DMS153 (cell line): ENCODE data around the gene BAHCC1.

Experiments used
- DNase-seq: peaks from one replicate; lab custom pipeline; 2025; lab: John Stamatoyannopoulos, UW

BAHCC1 gene

DNA sequence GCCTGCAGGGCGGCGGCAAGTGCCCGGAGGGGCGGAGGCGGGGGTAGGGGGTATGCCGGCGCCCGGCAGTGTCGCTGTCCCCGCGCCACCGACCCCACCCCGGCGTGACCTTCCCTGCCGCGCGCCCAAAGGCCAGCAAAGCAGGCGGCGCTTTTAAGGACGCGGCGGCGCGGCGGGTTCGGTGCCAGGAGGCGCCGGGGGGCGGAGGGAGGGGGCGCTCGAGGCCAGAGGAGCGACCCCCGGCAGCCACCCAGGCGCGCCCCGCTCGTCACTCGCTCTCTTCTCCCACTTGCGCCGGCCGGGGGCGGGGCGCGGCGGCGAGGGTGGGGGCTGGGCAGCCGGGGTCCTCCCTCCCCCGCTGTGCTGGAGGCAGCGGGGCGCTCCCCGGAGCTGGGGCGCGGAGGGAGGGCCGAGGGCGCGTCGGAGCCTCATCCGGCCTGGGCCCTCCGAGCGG lies 8.6 kb upstream of the BAHCC1 start:
- no peak for DNase-seq

DNA sequence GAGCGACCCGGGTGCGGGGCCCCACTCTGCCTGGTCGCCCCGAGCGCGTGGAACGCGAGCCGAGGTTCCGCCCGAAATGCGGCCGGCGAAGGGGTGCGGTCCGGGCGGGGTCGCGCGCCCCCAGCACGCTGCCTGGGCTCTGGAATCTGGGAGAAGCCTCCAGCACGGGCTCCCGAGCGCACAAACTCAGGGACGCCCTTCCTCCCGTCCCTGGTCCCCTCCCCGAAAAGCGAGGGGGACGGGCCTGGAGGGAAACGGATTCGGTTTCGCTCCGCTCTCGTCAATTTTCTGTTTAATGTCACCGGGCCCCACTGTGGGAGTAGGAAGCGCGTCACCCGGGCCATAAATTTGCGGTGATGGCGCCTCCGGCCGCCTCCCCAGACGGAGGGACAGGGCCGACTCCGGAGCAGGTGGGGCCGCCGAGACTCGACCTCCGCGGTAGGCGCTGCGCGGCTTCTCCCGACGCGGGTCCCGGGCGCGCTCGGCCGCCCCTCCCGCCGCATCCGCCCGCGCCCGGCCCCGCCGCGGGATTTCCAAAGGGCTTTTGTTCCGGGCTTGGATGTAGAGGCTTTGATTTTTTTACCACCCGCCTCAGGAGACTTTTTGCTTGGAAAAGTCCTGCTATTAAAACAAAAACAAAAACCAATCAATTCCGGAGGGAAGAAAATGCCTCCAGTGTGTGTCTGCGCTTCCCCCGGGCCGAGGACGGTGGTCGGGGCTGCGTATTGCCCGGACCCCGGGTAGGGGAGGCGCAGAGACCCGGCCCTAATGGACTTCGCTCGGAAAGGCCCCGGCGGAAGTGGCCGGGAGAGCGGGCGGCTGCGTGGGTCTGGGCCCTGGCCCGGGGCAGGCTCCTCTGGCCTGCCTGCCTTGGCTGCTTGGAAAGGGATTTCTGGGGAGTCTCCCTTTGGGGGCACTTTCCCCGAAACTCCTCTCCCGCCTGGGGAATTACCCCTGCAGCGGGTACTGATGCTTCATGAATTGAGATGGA lies 7.9 kb upstream of the BAHCC1 start:
- DNase-seq: no peak

DNA sequence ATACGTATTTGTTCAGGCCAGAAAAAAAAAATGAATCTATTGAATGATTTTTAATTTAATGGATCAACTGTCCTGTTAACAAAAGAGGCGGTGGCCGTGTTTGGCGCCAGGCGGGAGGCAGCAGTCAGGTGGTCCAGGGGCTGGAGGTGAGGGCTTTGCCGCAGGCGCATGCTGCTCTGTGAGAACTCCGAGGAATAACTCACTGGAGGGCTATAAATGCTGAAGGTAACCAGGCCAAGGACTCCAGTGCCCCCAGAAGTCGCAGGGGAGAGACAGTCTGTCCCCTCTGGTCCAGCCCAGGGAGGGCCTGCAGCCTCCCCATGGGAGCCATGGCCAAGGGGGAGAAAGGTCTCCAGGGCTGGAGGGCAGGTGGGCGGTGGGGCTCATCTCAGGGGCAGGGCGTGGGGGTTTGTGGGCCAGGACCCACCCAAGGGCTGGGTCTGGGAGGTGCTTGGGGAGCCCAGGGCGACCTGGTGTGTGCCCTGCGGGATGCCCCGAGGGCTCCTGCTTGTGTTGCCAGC lies 7.1 kb upstream of the BAHCC1 start:
- DNase-seq: no peak

DNA sequence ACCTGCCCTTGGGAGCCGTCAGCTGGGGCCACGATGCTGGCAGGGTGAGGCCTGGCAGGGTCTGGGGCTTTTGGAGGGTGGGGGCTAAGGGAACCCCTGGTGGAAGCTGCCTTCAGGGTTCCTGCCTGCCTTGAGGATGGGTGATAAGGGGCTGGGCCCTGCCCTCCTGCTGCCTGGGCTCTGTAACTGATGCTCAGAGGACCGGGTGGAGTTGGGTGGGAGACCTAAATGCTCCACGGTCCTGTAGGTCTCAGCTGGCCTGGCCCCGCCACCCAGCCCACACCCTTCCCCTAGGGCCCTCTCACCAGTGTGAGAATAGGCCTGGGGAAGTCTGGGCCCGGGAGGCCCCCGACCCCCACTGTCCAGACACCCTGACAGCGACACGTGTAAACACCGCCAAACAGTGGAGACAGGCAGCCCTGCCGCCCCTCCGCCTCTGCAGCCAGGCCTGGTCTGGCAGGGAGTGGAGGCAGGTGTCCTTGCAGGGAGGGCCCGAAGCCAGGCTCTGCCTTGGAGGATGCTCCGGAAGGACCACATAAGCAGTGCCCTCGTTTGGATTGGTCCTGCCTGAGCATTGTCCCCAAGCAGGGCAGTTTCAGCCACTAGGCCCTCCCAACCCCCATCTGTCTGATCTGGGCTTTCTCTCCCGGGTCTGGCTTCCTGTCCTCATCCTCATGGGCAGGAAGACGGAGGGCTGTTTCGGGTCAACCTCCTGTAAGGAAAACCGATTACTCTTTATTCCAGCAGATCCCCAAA lies 6.5 kb upstream of the BAHCC1 start:
- peak; percentile 66 for DNase-seq

GRCh38 chr17:81389585-81389984 lies 5.7 kb upstream of the BAHCC1 start:
- DNase-seq: no peak

DNA sequence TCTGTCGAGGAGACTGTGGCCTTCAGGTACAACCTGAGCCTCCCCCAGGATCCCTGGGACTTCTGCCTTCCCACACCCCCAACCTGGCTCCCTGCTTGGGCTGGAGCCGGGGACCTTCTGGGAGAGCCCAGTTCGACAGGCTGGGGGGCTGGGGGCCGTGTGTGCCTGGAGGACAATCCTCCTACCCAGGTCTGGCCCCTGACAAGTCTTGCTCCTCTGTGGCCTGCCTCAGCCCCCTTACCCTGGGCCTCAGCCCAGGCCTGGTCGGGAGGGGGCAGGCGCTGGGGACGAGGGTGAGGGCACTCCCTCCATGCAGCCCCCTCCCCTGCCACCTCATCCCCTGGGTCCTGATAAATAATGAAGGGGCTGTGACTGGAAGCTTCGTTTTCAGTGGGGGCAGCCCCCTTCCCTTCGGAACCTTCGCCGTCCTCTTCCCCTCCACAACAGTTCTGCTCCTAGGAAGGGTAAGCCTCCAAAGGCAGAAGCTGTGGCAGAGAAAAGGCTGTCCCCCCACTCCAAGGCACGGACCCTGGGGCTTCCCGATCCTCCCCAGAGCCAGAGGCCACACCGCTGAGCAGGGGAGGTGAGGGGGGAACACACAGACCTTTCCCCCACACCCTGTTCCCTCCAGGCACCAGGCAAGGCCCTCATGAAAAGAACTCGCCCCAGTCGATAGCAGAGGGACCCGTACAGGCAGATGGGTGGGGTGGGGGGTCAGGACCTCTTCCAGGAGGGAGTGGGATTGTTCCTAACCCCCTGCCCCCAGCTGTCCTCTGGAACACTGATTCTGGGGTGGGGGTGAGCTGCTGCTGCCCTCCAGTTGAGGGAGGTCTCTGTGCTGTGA lies 5.0 kb upstream of the BAHCC1 start:
- DNase-seq: no peak

DNA sequence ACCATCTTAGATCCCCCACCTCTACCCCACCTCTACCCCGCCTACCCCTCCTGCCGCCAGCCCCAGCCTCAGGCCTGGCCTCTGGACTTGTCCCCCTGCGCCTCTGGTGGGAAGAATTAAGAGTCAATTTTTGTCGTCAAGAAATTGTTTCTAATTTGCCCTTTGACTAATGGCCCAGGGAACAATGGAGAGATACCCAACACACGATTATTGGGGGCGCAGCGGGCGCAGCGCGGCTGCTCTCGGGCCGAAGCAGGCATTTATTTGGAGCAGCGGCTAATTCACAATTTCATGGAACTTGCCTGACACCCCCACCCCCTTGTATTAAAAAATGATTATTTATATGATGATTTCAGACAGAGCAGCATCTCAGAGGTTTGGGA lies 4.4 kb upstream of the BAHCC1 start:
- no peak for DNase-seq

GRCh38 chr17:81391293-81391935 lies 3.8 kb upstream of the BAHCC1 start:
- DNase-seq: peak; percentile 30

DNA sequence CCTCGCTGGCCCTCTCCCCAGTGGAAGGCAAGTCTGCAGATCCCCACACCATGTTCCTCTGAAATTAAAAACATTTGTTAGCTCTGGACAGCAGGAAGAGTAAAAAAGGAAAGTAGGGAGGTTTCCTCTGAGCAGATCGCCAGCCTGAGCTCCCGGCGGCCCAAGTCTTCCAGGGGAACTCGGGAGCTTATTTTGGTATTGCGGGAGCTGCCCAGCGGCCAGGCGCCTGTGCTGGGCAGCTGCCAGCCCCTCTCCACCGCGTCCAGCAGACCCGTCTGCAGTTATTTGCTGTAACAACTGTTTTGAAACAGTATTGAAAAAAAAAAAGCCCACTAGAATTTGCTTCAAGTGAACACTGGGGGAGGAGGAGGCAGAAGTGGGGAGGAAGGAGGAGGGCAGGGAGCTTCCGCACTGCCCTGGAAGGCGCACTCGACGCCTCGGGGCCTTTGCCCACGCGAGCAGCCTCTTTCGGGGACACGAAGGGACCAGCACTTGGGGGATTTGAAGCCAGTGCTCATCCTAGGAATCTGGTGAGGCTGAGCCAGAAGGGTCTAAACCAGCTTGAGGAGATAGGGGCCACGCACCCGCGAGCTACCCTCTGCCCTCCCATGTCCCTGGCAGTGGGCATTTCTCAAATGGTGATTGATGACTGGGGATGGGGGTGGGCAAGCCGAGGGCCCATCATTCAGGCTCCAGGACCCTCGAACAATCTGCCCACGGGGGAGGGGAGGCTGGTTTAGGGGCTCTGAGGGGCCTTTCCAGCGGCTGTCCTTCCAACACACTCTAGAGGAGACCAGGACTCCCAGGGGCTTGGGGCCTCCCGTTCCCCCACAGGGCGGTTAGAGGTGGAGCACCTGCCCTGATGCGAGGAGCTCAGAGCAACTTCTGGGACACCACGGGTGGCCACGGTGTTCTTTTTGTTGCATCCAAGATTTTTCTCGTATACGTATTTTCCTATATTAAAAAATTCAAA lies 3.0 kb upstream of the BAHCC1 start:
- no peak for DNase-seq

DNA sequence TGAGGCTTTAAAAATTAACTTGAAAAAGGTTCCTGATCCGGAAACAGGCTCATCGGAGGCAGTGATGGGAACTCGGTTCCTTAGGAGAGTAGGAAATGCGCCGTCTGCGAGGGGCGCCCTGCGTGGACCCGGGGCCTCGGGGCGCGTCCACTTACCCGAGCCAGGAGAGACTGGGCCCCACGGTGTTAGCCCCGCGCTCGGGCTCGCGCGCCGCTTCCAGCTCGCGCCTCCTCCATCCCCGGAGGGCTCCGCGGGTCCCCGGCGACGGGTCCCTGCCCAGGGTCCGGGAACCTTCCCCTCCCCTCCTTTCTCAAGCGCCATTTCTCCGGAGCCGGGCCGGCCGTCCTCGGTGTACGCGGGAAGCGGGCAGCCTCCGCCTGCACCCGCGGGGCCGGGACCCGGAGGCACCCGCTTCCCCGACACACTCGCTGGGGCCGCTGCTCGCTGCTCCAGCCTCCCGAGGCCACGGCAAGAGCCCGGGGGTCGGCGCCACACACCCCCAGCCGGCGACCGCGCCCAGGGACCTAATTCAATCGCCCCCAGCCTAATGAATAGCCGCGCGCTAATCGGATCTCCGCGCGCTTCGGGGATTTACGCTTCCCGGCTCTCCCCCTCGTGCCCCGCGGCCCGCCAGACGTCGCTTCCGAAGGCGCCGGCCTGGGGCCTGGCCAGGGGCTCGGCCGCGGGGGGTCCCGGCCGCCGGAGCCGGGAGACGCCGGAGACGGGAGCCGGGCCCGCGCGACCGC lies 2.2 kb upstream of the BAHCC1 start:
- DNase-seq: no peak

DNA sequence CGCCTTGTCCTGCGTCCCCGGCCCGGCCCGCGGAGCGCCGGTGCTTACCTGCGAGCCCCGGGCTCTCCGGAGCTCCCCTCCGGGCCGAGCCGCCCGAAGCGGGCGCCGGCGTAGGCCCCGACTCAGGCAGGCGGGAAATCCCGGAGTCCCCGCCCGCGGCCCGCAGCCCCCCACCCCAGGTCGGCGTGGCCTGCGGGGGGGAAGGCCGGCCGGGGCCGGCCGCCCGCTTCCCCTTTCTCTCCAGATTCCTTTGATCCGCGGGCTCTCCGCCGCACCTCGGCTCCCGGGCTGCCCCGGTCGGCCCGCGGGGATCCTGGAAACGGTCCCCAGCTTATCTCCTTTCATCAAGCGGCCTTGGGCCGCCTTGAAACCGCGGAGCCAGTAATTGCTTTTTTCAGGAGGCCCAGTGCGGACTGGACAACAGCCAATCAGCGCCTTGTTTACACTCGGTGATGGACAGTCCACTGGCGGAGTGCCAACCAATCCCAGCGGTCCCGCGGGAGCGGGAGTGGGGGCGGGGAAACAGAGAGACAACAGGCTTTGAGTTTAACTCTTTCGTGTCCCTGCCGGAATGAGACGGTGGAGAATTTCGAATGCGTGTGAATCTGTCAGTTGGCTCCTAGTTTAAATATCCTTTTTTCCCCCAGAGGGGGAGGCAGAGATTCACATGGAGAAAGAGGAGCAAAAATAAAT lies 1.4 kb upstream of the BAHCC1 start:
- peak; percentile 99 for DNase-seq

DNA sequence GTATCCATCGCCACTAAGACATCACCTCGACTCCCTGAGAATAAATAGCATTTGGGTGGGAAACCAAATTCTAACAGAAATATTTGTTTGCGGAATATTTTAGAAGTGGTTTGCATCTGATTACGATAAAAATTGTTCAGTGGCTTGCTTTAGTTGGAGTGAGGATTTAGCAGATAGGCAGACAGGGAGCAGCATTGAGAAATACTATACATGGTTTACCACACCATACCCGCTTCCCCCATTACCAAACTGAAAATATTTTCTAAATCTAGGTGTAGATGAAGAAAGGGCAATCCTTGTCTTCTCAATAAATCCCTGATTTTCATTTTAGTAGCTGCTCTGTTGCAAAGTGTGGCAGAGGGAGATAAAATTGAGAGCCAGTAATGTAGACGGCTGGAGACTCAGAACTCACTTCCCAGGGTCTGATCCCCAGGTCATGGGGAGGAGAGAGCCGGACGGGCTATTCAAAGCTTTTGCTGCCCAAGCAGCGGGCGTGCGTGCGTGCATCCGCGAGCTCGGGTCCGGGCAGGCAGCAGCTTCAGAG lies 808 bp upstream of the BAHCC1 start:
- DNase-seq: no peak

DNA sequence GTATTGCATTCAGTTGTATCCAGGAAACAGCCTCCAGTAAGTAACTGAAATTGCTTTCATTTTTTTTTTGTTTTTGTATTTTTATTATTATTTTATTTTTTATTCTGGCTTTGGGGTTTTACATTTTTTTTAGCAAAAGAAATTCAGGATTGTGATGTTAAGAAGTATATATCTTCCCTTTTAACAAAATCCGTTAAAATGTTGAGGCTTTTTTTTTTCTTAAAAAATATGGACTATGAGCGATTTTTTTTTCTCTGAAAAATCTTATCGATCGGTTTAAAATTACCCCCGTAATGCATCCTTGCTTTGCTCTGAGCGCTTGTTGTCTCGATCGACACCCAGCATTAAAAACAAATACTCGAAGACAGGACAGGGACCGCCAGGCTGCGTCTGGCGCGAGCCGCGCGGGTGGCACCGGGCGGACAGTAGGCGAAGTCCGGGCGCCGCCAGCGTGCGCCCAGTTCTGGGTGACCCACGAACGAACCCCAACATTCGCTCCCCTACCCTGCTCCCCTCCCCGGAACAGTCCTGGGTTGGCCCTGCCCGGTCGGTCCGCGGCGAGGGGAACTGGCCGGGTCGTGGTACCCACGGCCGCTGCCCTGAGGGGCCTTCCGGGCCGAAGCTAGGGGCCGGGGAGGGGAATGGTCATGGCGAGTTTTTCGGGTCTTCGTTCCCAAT lies 482 bp downstream of the BAHCC1 start:
- DNase-seq: no peak

DNA sequence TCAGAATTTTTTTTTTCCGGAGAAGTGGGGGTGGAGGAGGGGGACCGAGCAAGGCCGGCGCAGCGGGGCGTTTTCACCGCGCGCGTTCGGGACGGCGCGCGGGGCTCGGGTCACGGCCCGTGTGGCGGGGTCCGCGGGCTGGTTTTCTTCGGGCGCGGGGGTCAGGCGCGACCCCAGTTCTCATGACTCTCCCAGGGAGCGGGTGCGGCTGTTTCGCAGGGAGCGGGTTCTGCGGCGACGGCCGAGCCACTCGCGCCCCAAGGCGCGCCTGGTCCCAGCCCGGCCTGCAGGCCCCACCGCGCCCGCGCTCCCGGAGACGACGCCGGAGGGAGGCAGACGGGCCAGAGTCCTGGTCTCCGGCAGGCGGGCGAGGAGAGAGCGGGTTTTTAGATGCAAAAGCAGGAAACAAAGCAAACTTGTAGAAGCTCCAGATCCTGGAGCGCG lies 1.0 kb downstream of the BAHCC1 start:
- DNase-seq: no peak

DNA sequence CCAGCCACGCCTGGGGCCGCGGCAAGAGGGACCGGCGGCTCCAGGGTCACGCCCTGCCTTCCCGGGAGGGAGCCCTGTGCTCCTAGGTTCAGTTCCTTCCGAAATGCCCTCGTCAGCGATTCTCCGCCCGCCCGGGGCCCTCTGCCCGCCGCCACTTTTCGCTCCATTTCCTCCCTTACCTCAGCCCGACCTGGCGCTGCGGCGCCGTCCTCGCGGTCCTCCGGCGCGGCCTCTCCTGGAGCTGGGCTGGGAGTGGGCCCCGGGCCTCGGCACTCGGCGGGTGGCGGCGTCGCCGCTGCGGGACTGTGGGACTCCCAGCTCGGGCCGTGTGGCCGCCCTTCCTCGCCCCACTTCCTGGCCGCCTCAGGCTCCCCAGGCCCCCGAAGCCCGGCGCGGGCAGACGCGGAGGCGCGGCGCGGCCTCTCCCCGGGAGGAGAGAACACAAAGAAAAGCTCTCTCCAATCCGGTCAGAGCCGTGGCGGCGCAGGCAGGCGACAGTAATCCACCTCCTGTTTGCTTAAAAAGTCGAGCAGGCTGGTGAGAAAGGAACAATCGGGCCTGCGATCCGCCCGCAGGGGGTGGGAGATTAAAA lies 1.6 kb downstream of the BAHCC1 start:
- DNase-seq: no peak

DNA sequence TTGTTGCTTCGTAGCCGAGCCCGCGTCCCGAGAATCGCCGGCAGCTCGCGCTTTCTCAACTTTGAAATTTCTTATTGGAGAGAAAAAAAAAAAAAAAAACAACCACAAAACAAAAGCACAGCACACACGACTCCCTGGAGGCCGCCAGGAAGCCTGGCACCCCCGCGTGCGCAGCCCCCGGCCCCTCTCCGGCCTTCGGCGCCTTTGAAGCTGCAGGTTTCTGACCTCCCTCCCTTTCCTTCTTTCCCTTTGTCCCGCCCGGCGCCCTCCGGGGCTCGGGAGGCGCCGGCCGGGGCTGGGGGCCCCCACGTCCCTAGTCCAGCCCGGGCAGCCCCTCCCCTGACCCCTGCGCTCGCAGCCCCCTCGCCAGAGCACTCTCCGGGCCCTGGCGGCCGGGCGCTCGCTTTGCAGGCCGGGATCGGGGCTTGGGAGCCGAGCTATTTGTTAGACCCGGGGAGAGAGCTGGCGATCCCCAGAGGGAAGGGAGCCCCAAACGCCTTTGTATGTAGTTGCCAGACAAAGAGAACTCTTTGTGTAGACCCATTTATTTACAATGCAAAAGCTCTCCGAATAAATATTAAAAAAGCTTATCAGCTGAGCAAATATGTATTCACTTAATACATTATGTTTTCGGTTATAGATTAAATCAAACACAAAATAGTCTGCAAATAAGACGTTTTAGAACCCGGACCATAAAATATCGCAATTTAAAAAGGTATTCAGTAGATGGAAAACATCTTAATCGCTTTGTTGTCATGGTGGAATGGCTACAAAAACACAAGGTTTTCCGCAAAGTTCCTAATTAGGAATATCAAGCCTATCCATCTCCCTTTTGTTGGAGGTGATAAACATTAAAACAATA lies 2.3 kb downstream of the BAHCC1 start:
- DNase-seq: peak; percentile 29
